Effector memory CD8-positive, alpha-beta T cell (primary cell): ENCODE results near the gene NPTN.

Experiments
- ATAC-seq: fragments of 150-1000 bp; cut with Tn5 transposase; replicated peaks from 2 replicates; pipeline ENCODE4 v1.10.0; 2021; ENCODE audit warnings: mild to moderate bottlenecking, moderate library complexity
- DNase-seq, 3 experiments: peaks; one replicate each; pipeline ENCODE4 v3.0.0; 2021
- H3K27ac Mint-ChIP-seq, 2 donors: one replicate each; pipeline ENCODE4 v1.8.0; 2022; ENCODE audit warnings: mild to moderate bottlenecking in 2 of 2, mixed read lengths in 2 of 2, moderate library complexity in 2 of 2
- H3K27me3 Mint-ChIP-seq, 2 donors: one replicate each; pipeline ENCODE4 v1.8.0; 2022; ENCODE audit warnings: mixed read lengths in 2 of 2
- H3K36me3 Mint-ChIP-seq: one replicate; pipeline ENCODE4 v1.8.0; 2022; ENCODE audit warnings: mild to moderate bottlenecking, moderate library complexity, mixed read lengths; ENCODE audit not compliant: insufficient read depth
- H3K4me1 Mint-ChIP-seq, 2 donors: one replicate each; pipeline ENCODE4 v1.8.0; 2022; ENCODE audit warnings: low read depth in 2 of 2, mixed read lengths in 2 of 2
- H3K4me3 Mint-ChIP-seq, 2 donors: one replicate each; pipeline ENCODE4 v1.8.0; 2022; ENCODE audit warnings: mild to moderate bottlenecking in 2 of 2, mixed read lengths in 2 of 2, moderate library complexity in 2 of 2
- H3K9me3 Mint-ChIP-seq, 2 donors: one replicate each; pipeline ENCODE4 v1.8.0; 2022; ENCODE audit warnings: mixed read lengths in 2 of 2

NPTN gene

GRCh38 chr15:73628976-73629797, 4.0 kb downstream of the NPTN start:
- H3K4me1 Mint-ChIP-seq: peaks cover 34 to 54% of the 10 kb centered on the region in 2 donors

GRCh38 chr15:73628102-73628501, 5.1 kb downstream of the NPTN start:
- Mint-ChIP-seq H3K4me1 (peaks cover 32 to 54% of the 10 kb centered on the region in 2 donors), H3K9me3 (no peaks in the 10 kb centered on the region), H3K4me3 (no peak overlapping the region), H3K27ac (peak overlapping the region in 1 of 2 donors; percentile 46), H3K36me3 (peaks cover 6% of the 10 kb centered on the region), H3K27me3 (no peaks in the 10 kb centered on the region)
- no peak for ATAC-seq
- DNase-seq: no peak

More at GRCh38 chr15:73628976-73629797, 4.0 kb downstream of the NPTN start:
- ATAC-seq (no peak), DNase-seq (no peak)
- Mint-ChIP-seq H3K36me3 (peaks cover 6% of the 10 kb centered on the region), H3K9me3 (no peaks in the 10 kb centered on the region), H3K27me3 (no peaks in the 10 kb centered on the region), H3K27ac (no peak overlapping the region), H3K4me3 (no peak overlapping the region)

GRCh38 chr15:73626072-73626471, 7.1 kb downstream of the NPTN start:
- Mint-ChIP-seq H3K36me3 (peaks cover 4% of the 10 kb centered on the region), H3K4me3 (no peak overlapping the region), H3K4me1 (peaks cover 30 to 57% of the 10 kb centered on the region in 2 donors), H3K9me3 (no peaks in the 10 kb centered on the region), H3K27me3 (no peaks in the 10 kb centered on the region), H3K27ac (no peak overlapping the region)
- ATAC-seq (no peak), DNase-seq (no peak)

- no peak for DNase-seq
- Mint-ChIP-seq H3K27me3 (no peaks in the 10 kb centered on the region), H3K4me3 (no peak overlapping the region), H3K36me3 (peaks cover 4% of the 10 kb centered on the region), H3K9me3 (no peaks in the 10 kb centered on the region), H3K27ac (no peak overlapping the region), H3K4me1 (peaks cover 19 to 54% of the 10 kb centered on the region in 2 donors)
- no peak for ATAC-seq
These were observed 8.7 kb downstream of the NPTN start for GRCh38 chr15:73624530-73624929.

- Mint-ChIP-seq H3K4me3 (no peak overlapping the region), H3K36me3 (peaks cover 7% of the 10 kb centered on the region)
These were observed 11.8 kb downstream of the NPTN start for GRCh38 chr15:73621286-73621826.

GRCh38 chr15:73620078-73620477, 13.1 kb downstream of the NPTN start:
- no peak overlapping the region for H3K27ac Mint-ChIP-seq
- no peaks in the 10 kb centered on the region for H3K27me3 Mint-ChIP-seq
- peaks cover 3% of the 10 kb centered on the region for H3K36me3 Mint-ChIP-seq
- no peaks in the 10 kb centered on the region for H3K9me3 Mint-ChIP-seq
- H3K4me1 Mint-ChIP-seq: peaks cover 25 to 79% of the 10 kb centered on the region in 2 donors
- H3K4me3 Mint-ChIP-seq: no peak overlapping the region
- DNase-seq (no peak), ATAC-seq (no peak)

More at GRCh38 chr15:73621286-73621826, 11.8 kb downstream of the NPTN start:
- Mint-ChIP-seq H3K27ac (peak overlapping the region in 1 of 2 donors; percentile 75), H3K27me3 (no peaks in the 10 kb centered on the region), H3K9me3 (no peaks in the 10 kb centered on the region), H3K4me1 (peaks cover 23 to 67% of the 10 kb centered on the region in 2 donors)
- DNase-seq (no peak), ATAC-seq (no peak)

GRCh38 chr15:73617913-73618312, 15.3 kb downstream of the NPTN start:
- peaks cover 3% of the 10 kb centered on the region for H3K36me3 Mint-ChIP-seq
- H3K27me3 Mint-ChIP-seq: no peaks in the 10 kb centered on the region
- no peak overlapping the region for H3K27ac Mint-ChIP-seq
- ATAC-seq: no peak
- H3K9me3 Mint-ChIP-seq: no peaks in the 10 kb centered on the region
- H3K4me3 Mint-ChIP-seq: no peak overlapping the region
- no peak for DNase-seq
- peaks cover 19 to 70% of the 10 kb centered on the region in 2 donors for H3K4me1 Mint-ChIP-seq

- H3K4me1 Mint-ChIP-seq: peaks cover 19 to 66% of the 10 kb centered on the region in 2 donors
- no peaks in the 10 kb centered on the region for H3K27me3 Mint-ChIP-seq
- H3K4me3 Mint-ChIP-seq: no peak overlapping the region
- ATAC-seq (no peak), DNase-seq (no peak)
- no peak overlapping the region for H3K27ac Mint-ChIP-seq
- H3K36me3 Mint-ChIP-seq: peaks cover 3% of the 10 kb centered on the region
- H3K9me3 Mint-ChIP-seq: no peaks in the 10 kb centered on the region
These were observed 15.8 kb downstream of the NPTN start for GRCh38 chr15:73617301-73617831.

GRCh38 chr15:73608941-73609340, 24.2 kb downstream of the NPTN start:
- peaks cover 36 to 55% of the 10 kb centered on the region in 2 donors for H3K4me1 Mint-ChIP-seq
- DNase-seq (no peak), ATAC-seq (no peak)
- H3K9me3 Mint-ChIP-seq: no peaks in the 10 kb centered on the region
- peaks cover 2% of the 10 kb centered on the region for H3K36me3 Mint-ChIP-seq
- no peaks in the 10 kb centered on the region for H3K27me3 Mint-ChIP-seq
- peak overlapping the region in 1 of 2 donors; percentile 1 for H3K27ac Mint-ChIP-seq
- no peak overlapping the region for H3K4me3 Mint-ChIP-seq

GRCh38 chr15:73608475-73608874, 24.7 kb downstream of the NPTN start:
- Mint-ChIP-seq H3K27me3 (no peaks in the 10 kb centered on the region), H3K4me3 (no peak overlapping the region), H3K4me1 (peaks cover 36 to 57% of the 10 kb centered on the region in 2 donors), H3K9me3 (no peaks in the 10 kb centered on the region), H3K36me3 (peaks cover 2% of the 10 kb centered on the region), H3K27ac (peak overlapping the region in 1 of 2 donors; percentile 1)
- DNase-seq (no peak), ATAC-seq (no peak)

- Mint-ChIP-seq H3K4me3 (no peak overlapping the region), H3K27ac (no peak overlapping the region)
- ATAC-seq: no peak
These were observed 25.3 kb downstream of the NPTN start for GRCh38 chr15:73607843-73608242.

GRCh38 chr15:73607405-73607804, 25.8 kb downstream of the NPTN start:
- Mint-ChIP-seq H3K27me3 (no peaks in the 10 kb centered on the region), H3K4me1 (peaks cover 42 to 54% of the 10 kb centered on the region in 2 donors), H3K36me3 (peaks cover 2% of the 10 kb centered on the region), H3K4me3 (no peak overlapping the region), H3K27ac (no peak overlapping the region), H3K9me3 (no peaks in the 10 kb centered on the region)
- DNase-seq (no peak), ATAC-seq (no peak)

More at GRCh38 chr15:73607843-73608242, 25.3 kb downstream of the NPTN start:
- Mint-ChIP-seq H3K27me3 (no peaks in the 10 kb centered on the region), H3K9me3 (no peaks in the 10 kb centered on the region), H3K36me3 (peaks cover 2% of the 10 kb centered on the region), H3K4me1 (peaks cover 41 to 54% of the 10 kb centered on the region in 2 donors)
- no peak for DNase-seq

GRCh38 chr15:73605759-73606436, 27.3 kb downstream of the NPTN start:
- Mint-ChIP-seq H3K4me1 (peaks cover 35 to 44% of the 10 kb centered on the region in 2 donors), H3K4me3 (no peak overlapping the region), H3K36me3 (peaks cover 2% of the 10 kb centered on the region), H3K27ac (peak overlapping the region in 1 of 2 donors; percentile 33), H3K27me3 (no peaks in the 10 kb centered on the region), H3K9me3 (no peaks in the 10 kb centered on the region)
- DNase-seq (no peak), ATAC-seq (no peak)
